Nephron (organoid): ENCODE results near the gene KIFAP3.
A peak's percentile ranks its signal among the peaks of the same experiment; 100 is the strongest.
"Not testable (repeated sequence)": the region's sequence is repeated elsewhere in the genome, so short reads cannot be mapped to it uniquely, and the experiment has no call there.

Experiments
- H3K27ac Mint-ChIP-seq, 3 experiments: 2 replicates each; pipeline ENCODE4 v1.8.0; 2020; ENCODE audit warnings: mixed read lengths in 3 of 3, mild to moderate bottlenecking in 2 of 3, moderate library complexity in 1 of 3
- H3K27me3 Mint-ChIP-seq: 2 replicates; pipeline ENCODE4 v1.8.0; 2021; ENCODE audit warnings: low read depth, mild to moderate bottlenecking, moderate library complexity, mixed read lengths
- H3K36me3 Mint-ChIP-seq: 2 replicates; pipeline ENCODE4 v1.8.0; 2020; ENCODE audit warnings: low read depth, mixed read lengths
- H3K4me1 Mint-ChIP-seq: 2 replicates; pipeline ENCODE4 v1.8.0; 2020; ENCODE audit warnings: mixed read lengths
- H3K4me3 Mint-ChIP-seq, 3 experiments: 2 replicates each; pipeline ENCODE4 v1.8.0; 2020; ENCODE audit warnings: mild to moderate bottlenecking in 3 of 3, mixed read lengths in 3 of 3, moderate library complexity in 2 of 3
- H3K9me3 Mint-ChIP-seq: 2 replicates; pipeline ENCODE4 v1.8.0; 2020; ENCODE audit warnings: mixed read lengths
- TF ChIP-seq, protein P1 (sequence below), 3 experiments: fragments of 200-600 bp; sonication (generic); IDR thresholded peaks; one replicate each; pipeline ENCODE4 v1.5.0; 2021; ENCODE audit warnings: antibody characterized with exemption in 3 of 3; ENCODE audit not compliant: unreplicated experiment in 3 of 3

The KIFAP3 gene

GRCh38 chr1:170095976-170096748, 21.7 kb upstream of the KIFAP3 start:
- peak overlapping the region in 2 of 3 experiments; percentile 10 to 39 for H3K4me3 Mint-ChIP-seq
- TF ChIP-seq, protein P1, sequence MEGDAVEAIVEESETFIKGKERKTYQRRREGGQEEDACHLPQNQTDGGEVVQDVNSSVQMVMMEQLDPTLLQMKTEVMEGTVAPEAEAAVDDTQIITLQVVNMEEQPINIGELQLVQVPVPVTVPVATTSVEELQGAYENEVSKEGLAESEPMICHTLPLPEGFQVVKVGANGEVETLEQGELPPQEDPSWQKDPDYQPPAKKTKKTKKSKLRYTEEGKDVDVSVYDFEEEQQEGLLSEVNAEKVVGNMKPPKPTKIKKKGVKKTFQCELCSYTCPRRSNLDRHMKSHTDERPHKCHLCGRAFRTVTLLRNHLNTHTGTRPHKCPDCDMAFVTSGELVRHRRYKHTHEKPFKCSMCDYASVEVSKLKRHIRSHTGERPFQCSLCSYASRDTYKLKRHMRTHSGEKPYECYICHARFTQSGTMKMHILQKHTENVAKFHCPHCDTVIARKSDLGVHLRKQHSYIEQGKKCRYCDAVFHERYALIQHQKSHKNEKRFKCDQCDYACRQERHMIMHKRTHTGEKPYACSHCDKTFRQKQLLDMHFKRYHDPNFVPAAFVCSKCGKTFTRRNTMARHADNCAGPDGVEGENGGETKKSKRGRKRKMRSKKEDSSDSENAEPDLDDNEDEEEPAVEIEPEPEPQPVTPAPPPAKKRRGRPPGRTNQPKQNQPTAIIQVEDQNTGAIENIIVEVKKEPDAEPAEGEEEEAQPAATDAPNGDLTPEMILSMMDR (IDR thresholded peaks at IDR 0.05; ENCODE audit: unreplicated experiment in 3 of 3), result no peak
- H3K4me1 Mint-ChIP-seq, result peaks cover 25% of the 10 kb centered on the region
- peak overlapping the region; percentile 7 to 70 (median 57) for H3K27ac Mint-ChIP-seq
- peaks cover 18% of the 10 kb centered on the region for H3K9me3 Mint-ChIP-seq
- H3K36me3 Mint-ChIP-seq, result no peaks in the 10 kb centered on the region
- H3K27me3 Mint-ChIP-seq, result peaks cover 4% of the 10 kb centered on the region

- not testable (repeated sequence) for H3K4me3 Mint-ChIP-seq, H3K27ac Mint-ChIP-seq, H3K27me3 Mint-ChIP-seq, H3K36me3 Mint-ChIP-seq
- H3K4me1 Mint-ChIP-seq, result peaks cover 25% of the 10 kb centered on the region
- H3K9me3 Mint-ChIP-seq, result peaks cover 13% of the 10 kb centered on the region
Measured at GRCh38 chr1:170094697-170095616, 20.5 kb upstream of the KIFAP3 start.

DNA sequence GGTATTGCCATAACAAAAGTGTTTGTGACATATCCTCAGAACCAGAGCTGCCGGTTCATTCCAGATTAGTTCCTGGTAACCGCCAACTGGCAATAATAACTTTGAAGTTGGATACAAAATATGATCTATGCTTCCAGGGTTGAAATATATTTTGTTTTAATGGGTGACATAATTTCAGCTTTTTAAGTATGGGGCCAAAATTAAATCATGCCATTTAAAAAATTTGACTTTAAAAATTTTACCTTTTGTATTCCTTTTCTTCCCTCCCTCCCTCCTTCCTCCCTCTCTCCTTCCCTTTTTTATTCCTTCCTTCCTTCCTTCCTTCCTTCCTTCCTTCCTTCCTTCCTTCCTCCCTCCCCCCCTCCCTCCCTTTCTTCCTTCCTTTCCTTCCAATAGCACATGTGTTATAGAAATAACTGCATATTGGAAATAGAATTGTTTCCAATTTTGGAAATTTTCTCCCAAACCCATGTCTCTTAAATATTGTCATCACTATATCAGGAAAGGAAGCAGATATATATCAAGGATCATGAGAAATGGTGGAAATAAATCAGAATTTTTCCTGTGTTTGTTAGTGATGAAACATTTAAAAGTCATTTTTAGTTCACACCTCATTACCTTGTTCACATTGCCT, 12.0 kb upstream of the KIFAP3 start:
- no peak overlapping the region for H3K27ac Mint-ChIP-seq
- no peaks in the 10 kb centered on the region for H3K36me3 Mint-ChIP-seq
- H3K4me3 Mint-ChIP-seq, result no peak overlapping the region
- no peaks in the 10 kb centered on the region for H3K4me1 Mint-ChIP-seq
- TF ChIP-seq, protein P1 (IDR thresholded peaks at IDR 0.05; ENCODE audit: unreplicated experiment in 3 of 3), result no peak
- no peaks in the 10 kb centered on the region for H3K9me3 Mint-ChIP-seq
- no peaks in the 10 kb centered on the region for H3K27me3 Mint-ChIP-seq

- Mint-ChIP-seq H3K27ac (no peak overlapping the region), H3K36me3 (no peaks in the 10 kb centered on the region), H3K9me3 (no peaks in the 10 kb centered on the region), H3K4me3 (no peak overlapping the region), H3K27me3 (no peaks in the 10 kb centered on the region), H3K4me1 (no peaks in the 10 kb centered on the region)
- TF ChIP-seq, protein P1 (IDR thresholded peaks at IDR 0.05; ENCODE audit: unreplicated experiment in 3 of 3), result no peak
Measured at GRCh38 chr1:170085091-170085490, 10.6 kb upstream of the KIFAP3 start.

DNA sequence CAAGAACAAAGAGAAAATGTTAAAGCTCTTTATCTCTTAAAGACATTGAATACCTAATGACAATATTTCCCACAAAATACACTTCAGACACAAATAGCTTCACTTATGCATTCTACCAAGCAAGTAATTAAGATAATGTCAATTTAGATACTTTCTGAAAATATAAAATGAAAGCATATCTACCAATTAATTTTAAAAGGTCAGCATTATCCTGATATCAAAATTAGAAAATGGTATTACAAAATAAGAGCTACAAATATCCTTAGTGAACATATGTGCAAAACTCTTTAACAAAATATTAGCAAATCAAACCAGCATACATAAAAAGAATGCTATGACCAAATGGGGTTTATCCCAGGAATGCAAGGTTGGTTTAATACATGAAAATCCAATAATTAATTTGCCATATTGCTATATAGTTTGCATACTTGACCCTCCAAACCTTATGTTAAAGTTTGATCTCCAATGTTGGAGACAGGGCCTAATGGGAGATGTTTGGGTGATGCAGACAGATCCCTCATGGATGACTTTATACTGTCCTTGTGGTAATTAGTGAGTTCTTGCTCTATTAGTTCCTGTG, 4.2 kb upstream of the KIFAP3 start:
- TF ChIP-seq, protein P1 (IDR thresholded peaks at IDR 0.05; ENCODE audit: unreplicated experiment in 3 of 3), result no peak
- no peaks in the 10 kb centered on the region for H3K36me3 Mint-ChIP-seq
- H3K9me3 Mint-ChIP-seq, result peaks cover 15% of the 10 kb centered on the region
- H3K27ac Mint-ChIP-seq, result no peak overlapping the region
- no peak overlapping the region for H3K4me3 Mint-ChIP-seq
- no peaks in the 10 kb centered on the region for H3K27me3 Mint-ChIP-seq
- H3K4me1 Mint-ChIP-seq, result peaks cover 15% of the 10 kb centered on the region

GRCh38 chr1:170077926-170078325, 3.4 kb upstream of the KIFAP3 start:
- H3K9me3 Mint-ChIP-seq, result peaks cover 15% of the 10 kb centered on the region
- H3K27me3 Mint-ChIP-seq, result no peaks in the 10 kb centered on the region
- no peak overlapping the region for H3K27ac Mint-ChIP-seq
- H3K4me1 Mint-ChIP-seq, result peaks cover 20% of the 10 kb centered on the region
- H3K36me3 Mint-ChIP-seq, result no peaks in the 10 kb centered on the region
- TF ChIP-seq, protein P1 (IDR thresholded peaks at IDR 0.05; ENCODE audit: unreplicated experiment in 3 of 3), result no peak
- no peak overlapping the region for H3K4me3 Mint-ChIP-seq

GRCh38 chr1:170076952-170077351, 2.5 kb upstream of the KIFAP3 start:
- not testable (repeated sequence) for H3K4me3 Mint-ChIP-seq, H3K27ac Mint-ChIP-seq, H3K36me3 Mint-ChIP-seq, H3K27me3 Mint-ChIP-seq
- Mint-ChIP-seq H3K4me1 (peaks cover 25% of the 10 kb centered on the region), H3K9me3 (peaks cover 15% of the 10 kb centered on the region)
